Right hindlimb (tissue), 1 donor: ENCODE data around the gene TEDC1.
"Not testable (repeated sequence)": the region's sequence is repeated elsewhere in the genome, so short reads cannot be mapped to it uniquely, and the experiment has no call there.

ENCODE experiments used
- DNase-seq: peaks from one replicate; pipeline ENCODE4 v3.0.0-alpha.2; 2018

Gene TEDC1

GRCh38 chr14:105545676-105546075 lies 54.6 kb downstream of the TEDC1 start:
- DNase-seq, result not testable (repeated sequence)

GRCh38 chr14:105546410-105546809 lies 55.4 kb downstream of the TEDC1 start:
- DNase-seq, result not testable (repeated sequence)

GRCh38 chr14:105547072-105547471 lies 56.0 kb downstream of the TEDC1 start:
- not testable (repeated sequence) for DNase-seq

GRCh38 chr14:105547741-105548169 lies 56.7 kb downstream of the TEDC1 start:
- no peak for DNase-seq
